HEK293 (cell line): ENCODE measurements around the gene FKBP4.

Experiments used
- HOXA7 ChIP-seq: sonication (generic); formaldehyde crosslinking; IDR thresholded peaks from 2 replicates; pipeline ENCODE4 v1.8.1; 2022; ENCODE audit warnings: missing genetic modification reagents, borderline replicate concordance
- HOXC10 ChIP-seq: sonication (generic); formaldehyde crosslinking; IDR thresholded peaks from 2 replicates; pipeline ENCODE4 v1.8.1; 2023; ENCODE audit warnings: mild to moderate bottlenecking, missing genetic modification reagents
- IKZF3 ChIP-seq: fragments of 450-650 bp; IDR thresholded peaks from 2 replicates; pipeline ENCODE4 v1.5.0; 2018; ENCODE audit warnings: missing biosample characterization, mild to moderate bottlenecking, missing genetic modification characterization, moderate library complexity
- KLF1 ChIP-seq: fragments of 450-650 bp; formaldehyde crosslinking; IDR thresholded peaks from 2 replicates; pipeline ENCODE4 v1.5.1; 2016; ENCODE audit warnings: missing biosample characterization, missing genetic modification characterization
- OSR2 ChIP-seq: fragments of 450-650 bp; formaldehyde crosslinking; IDR thresholded peaks from 2 replicates; pipeline ENCODE4 v1.5.1; 2016; ENCODE audit warnings: missing biosample characterization, missing genetic modification characterization
- RBAK ChIP-seq: fragments of 450-650 bp; formaldehyde crosslinking; IDR thresholded peaks from 2 replicates; pipeline ENCODE4 v1.5.1; 2016; ENCODE audit warnings: missing biosample characterization, missing genetic modification characterization
- SETDB1 ChIP-seq: IDR thresholded peaks from one replicate; pipeline ENCODE4 v1.6.1; 2017; ENCODE audit warnings: mild to moderate bottlenecking, low read length, moderate library complexity, mixed read lengths; ENCODE audit not compliant: insufficient read length
- YY1 ChIP-seq: fragments of 450-650 bp; formaldehyde crosslinking; IDR thresholded peaks from 2 replicates; pipeline ENCODE4 v1.5.1; 2018; ENCODE audit warnings: missing biosample characterization, missing genetic modification characterization
- YY2 ChIP-seq: fragments of 450-650 bp; formaldehyde crosslinking; IDR thresholded peaks from 2 replicates; pipeline ENCODE4 v1.5.1; 2016; ENCODE audit warnings: missing biosample characterization, missing genetic modification characterization
- ZBTB48 ChIP-seq: fragments of 450-650 bp; formaldehyde crosslinking; IDR thresholded peaks from 2 replicates; pipeline ENCODE4 v1.5.1; 2016; ENCODE audit warnings: missing biosample characterization, missing genetic modification characterization
- ZBTB8A ChIP-seq: fragments of 450-650 bp; formaldehyde crosslinking; IDR thresholded peaks from 2 replicates; pipeline ENCODE4 v1.5.1; 2016; ENCODE audit warnings: missing biosample characterization, missing genetic modification characterization
- ZNF175 ChIP-seq: fragments of 450-650 bp; formaldehyde crosslinking; IDR thresholded peaks from 2 replicates; pipeline ENCODE4 v1.5.1; 2016; ENCODE audit warnings: missing biosample characterization, missing genetic modification characterization
- ZNF202 ChIP-seq: fragments of 450-650 bp; formaldehyde crosslinking; IDR thresholded peaks from 2 replicates; pipeline ENCODE4 v1.5.1; 2016; ENCODE audit warnings: missing biosample characterization, missing genetic modification characterization, borderline replicate concordance
- ZNF24 ChIP-seq: fragments of 450-650 bp; formaldehyde crosslinking; IDR thresholded peaks from 2 replicates; pipeline ENCODE4 v1.5.1; 2016; ENCODE audit warnings: missing biosample characterization, missing genetic modification characterization
- ZNF292 ChIP-seq: fragments of 450-650 bp; formaldehyde crosslinking; IDR thresholded peaks from 2 replicates; pipeline ENCODE4 v1.5.1; 2016; ENCODE audit warnings: low read depth, missing biosample characterization, missing genetic modification characterization, borderline replicate concordance
- ZNF366 ChIP-seq: fragments of 450-650 bp; formaldehyde crosslinking; conservative IDR thresholded peaks from 2 replicates; pipeline ENCODE4 v1.5.1; 2016; ENCODE audit warnings: missing biosample characterization, missing genetic modification characterization
- ZNF394 ChIP-seq: fragments of 450-650 bp; formaldehyde crosslinking; IDR thresholded peaks from 2 replicates; pipeline ENCODE4 v1.5.1; 2016; ENCODE audit warnings: missing biosample characterization, missing genetic modification characterization, mild to moderate bottlenecking, moderate library complexity, borderline replicate concordance
- ZNF473 ChIP-seq: fragments of 450-650 bp; formaldehyde crosslinking; IDR thresholded peaks from 2 replicates; pipeline ENCODE4 v1.5.1; 2017; ENCODE audit warnings: missing biosample characterization, missing genetic modification characterization
- ZNF48 ChIP-seq: fragments of 450-650 bp; formaldehyde crosslinking; IDR thresholded peaks from 2 replicates; pipeline ENCODE4 v1.5.1; 2016; ENCODE audit warnings: missing biosample characterization, missing genetic modification characterization
- ZNF510 ChIP-seq: fragments of 450-650 bp; formaldehyde crosslinking; IDR thresholded peaks from 2 replicates; pipeline ENCODE4 v1.5.1; 2018; ENCODE audit warnings: mild to moderate bottlenecking, missing genetic modification characterization, missing biosample characterization; ENCODE audit not compliant: insufficient replicate concordance
- ZNF518A ChIP-seq: fragments of 450-650 bp; formaldehyde crosslinking; conservative IDR thresholded peaks from 2 replicates; pipeline ENCODE4 v1.5.1; 2016; ENCODE audit warnings: low read depth, missing biosample characterization, missing genetic modification characterization
- ZNF521 ChIP-seq: fragments of 450-650 bp; formaldehyde crosslinking; IDR thresholded peaks from 2 replicates; pipeline ENCODE4 v1.5.1; 2017; ENCODE audit warnings: missing biosample characterization, mild to moderate bottlenecking, missing genetic modification characterization
- ZNF580 ChIP-seq: fragments of 450-650 bp; formaldehyde crosslinking; IDR thresholded peaks from 2 replicates; pipeline ENCODE4 v1.5.1; 2016; ENCODE audit warnings: missing biosample characterization, missing genetic modification characterization
- ZNF610 ChIP-seq: fragments of 450-650 bp; formaldehyde crosslinking; IDR thresholded peaks from 2 replicates; pipeline ENCODE4 v1.5.1; 2016; ENCODE audit warnings: missing biosample characterization, missing genetic modification characterization, borderline replicate concordance
- ZNF664 ChIP-seq: fragments of 450-650 bp; formaldehyde crosslinking; IDR thresholded peaks from 2 replicates; pipeline ENCODE4 v1.5.1; 2016; ENCODE audit warnings: missing biosample characterization, missing genetic modification characterization
- ZNF677 ChIP-seq: fragments of 450-650 bp; IDR thresholded peaks from 2 replicates; pipeline ENCODE4 v1.5.0; 2018; ENCODE audit warnings: missing biosample characterization, mild to moderate bottlenecking, missing genetic modification characterization, moderate library complexity
- ZNF707 ChIP-seq: fragments of 450-650 bp; formaldehyde crosslinking; IDR thresholded peaks from 2 replicates; pipeline ENCODE4 v1.5.1; 2016; ENCODE audit warnings: missing biosample characterization, missing genetic modification characterization
- ZNF747 ChIP-seq: fragments of 450-650 bp; formaldehyde crosslinking; IDR thresholded peaks from 2 replicates; pipeline ENCODE4 v1.5.1; 2016; ENCODE audit warnings: missing biosample characterization, missing genetic modification characterization
- ZNF76 ChIP-seq: fragments of 450-650 bp; formaldehyde crosslinking; IDR thresholded peaks from 2 replicates; pipeline ENCODE4; 2016; ENCODE audit warnings: low read depth, missing biosample characterization, missing genetic modification characterization, borderline replicate concordance
- ZNF785 ChIP-seq: fragments of 450-650 bp; formaldehyde crosslinking; IDR thresholded peaks from 2 replicates; pipeline ENCODE4 v1.5.1; 2016; ENCODE audit warnings: missing biosample characterization, missing genetic modification characterization
- ZNF843 ChIP-seq: fragments of 450-650 bp; formaldehyde crosslinking; IDR thresholded peaks from 2 replicates; pipeline ENCODE4 v1.5.1; 2016; ENCODE audit warnings: missing biosample characterization, missing genetic modification characterization
- TF ChIP-seq, protein P1 (sequence below): fragments of 450-650 bp; formaldehyde crosslinking; IDR thresholded peaks from 2 replicates; pipeline ENCODE4 v1.5.1; 2016; ENCODE audit warnings: missing biosample characterization, missing genetic modification characterization
- TF ChIP-seq, protein P2 (sequence below): fragments of 450-650 bp; formaldehyde crosslinking; IDR thresholded peaks from 2 replicates; pipeline ENCODE4 v1.5.1; 2017; ENCODE audit warnings: missing biosample characterization, mild to moderate bottlenecking, missing genetic modification characterization, moderate library complexity

Gene FKBP4

DNA sequence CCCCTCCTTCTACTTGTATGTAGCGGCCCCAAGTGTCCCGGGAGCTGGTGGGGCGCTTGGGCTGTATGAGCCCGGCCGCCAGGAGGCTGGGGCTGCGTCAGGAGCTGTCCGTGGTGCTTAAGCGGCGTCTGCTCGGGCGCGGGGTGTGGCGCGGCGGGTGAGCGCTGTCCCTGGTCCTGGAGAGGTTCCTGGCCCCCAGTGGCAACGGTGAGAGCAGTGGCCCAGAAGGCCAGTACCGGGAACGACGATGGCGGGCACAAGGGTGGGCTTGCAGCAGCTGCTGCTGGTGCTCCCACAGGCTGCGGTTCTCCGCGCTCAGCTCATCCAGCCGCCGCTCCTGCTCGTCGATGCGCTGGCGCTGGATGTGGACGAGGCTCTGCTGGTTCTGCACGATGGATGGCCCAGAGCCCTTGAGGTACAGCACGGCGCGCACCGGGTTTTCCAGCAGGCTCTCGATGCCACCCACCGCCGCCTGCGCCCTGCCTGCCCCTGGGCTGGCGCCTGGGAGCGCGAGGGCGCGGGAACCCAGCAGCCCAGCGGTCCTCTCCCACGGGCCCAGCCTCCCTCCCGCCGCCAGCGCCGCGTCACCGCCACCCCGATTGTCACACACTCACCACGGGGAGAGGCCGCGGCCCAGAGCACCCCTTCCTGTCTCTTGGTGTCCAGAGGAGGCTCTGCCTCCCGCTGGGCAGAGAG lies 41.9 kb upstream of the FKBP4 start (continued):
- TF ChIP-seq ZNF175 (tag by site-specific recombination) (no peak), ZNF473 (tag by site-specific recombination) (no peak), ZNF48 (tag by site-specific recombination) (no peak), ZNF785 (no peak), ZNF707 (tag by site-specific recombination) (no peak), ZNF292 (tag by site-specific recombination) (no peak), YY1 (tag by site-specific recombination) (peak; percentile 37; the same call in 1 of the 2 replicates), HOXC10 (peak; percentile 97), ZNF580 (tag by site-specific recombination) (no peak), ZNF76 (tag by site-specific recombination) (peak; percentile 38; the same call in 1 of the 2 replicates), KLF1 (tag by site-specific recombination) (peak; percentile 81), ZNF610 (tag by site-specific recombination) (peak; percentile 80; the same call in 1 of the 2 replicates), YY2 (tag by site-specific recombination) (no peak), ZNF394 (no peak), ZNF521 (tag by site-specific recombination) (no peak), ZNF366 (tag by site-specific recombination) (no peak), ZNF510 (no peak), ZBTB48 (tag by site-specific recombination) (no peak), ZNF677 (tag by site-specific recombination) (no peak), SETDB1 (no peak), RBAK (tag by site-specific recombination) (no peak), HOXA7 (CRISPR knock-in tag) (peak; percentile 95; the same call in 1 of the 2 replicates), ZNF747 (tag by site-specific recombination) (no peak), ZNF664 (tag by site-specific recombination) (no peak), ZNF518A (tag by site-specific recombination) (no peak), IKZF3 (tag by site-specific recombination) (no peak), ZNF843 (tag by site-specific recombination) (no peak), ZNF24 (tag by site-specific recombination) (0 out of 2 replicates have a peak, but pooled peaks have one; percentile 34), OSR2 (no peak), ZNF202 (tag by site-specific recombination) (no peak), ZBTB8A (peak; percentile 92)
- TF ChIP-seq, protein P1, sequence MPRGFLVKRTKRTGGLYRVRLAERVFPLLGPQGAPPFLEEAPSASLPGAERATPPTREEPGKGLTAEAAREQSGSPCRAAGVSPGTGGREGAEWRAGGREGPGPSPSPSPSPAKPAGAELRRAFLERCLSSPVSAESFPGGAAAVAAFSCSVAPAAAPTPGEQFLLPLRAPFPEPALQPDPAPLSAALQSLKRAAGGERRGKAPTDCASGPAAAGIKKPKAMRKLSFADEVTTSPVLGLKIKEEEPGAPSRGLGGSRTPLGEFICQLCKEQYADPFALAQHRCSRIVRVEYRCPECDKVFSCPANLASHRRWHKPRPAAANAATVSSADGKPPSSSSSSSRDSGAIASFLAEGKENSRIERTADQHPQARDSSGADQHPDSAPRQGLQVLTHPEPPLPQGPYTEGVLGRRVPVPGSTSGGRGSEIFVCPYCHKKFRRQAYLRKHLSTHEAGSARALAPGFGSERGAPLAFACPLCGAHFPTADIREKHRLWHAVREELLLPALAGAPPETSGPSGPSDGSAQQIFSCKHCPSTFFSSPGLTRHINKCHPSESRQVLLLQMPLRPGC (tag by site-specific recombination): no peak
- TF ChIP-seq, protein P2, sequence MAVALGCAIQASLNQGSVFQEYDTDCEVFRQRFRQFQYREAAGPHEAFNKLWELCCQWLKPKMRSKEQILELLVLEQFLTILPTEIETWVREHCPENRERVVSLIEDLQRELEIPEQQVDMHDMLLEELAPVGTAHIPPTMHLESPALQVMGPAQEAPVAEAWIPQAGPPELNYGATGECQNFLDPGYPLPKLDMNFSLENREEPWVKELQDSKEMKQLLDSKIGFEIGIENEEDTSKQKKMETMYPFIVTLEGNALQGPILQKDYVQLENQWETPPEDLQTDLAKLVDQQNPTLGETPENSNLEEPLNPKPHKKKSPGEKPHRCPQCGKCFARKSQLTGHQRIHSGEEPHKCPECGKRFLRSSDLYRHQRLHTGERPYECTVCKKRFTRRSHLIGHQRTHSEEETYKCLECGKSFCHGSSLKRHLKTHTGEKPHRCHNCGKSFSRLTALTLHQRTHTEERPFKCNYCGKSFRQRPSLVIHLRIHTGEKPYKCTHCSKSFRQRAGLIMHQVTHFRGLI (tag by site-specific recombination): peak; percentile 82; the same call in 1 of the 2 replicates
